Right lobe of liver (tissue), 6 donors: ENCODE measurements around the gene NAALADL2. TPM values are rescaled to one million over a fixed set of nuclear protein-coding genes. Genes with fewer than 3 reads are reported as not detected.

Experiments
- ATAC-seq, 4 donors: fragments of 200-7000 bp; cut with Tn5 transposase; one replicate each; pipeline ENCODE4 v1.9.1; 2020; ENCODE audit warnings: mild to moderate bottlenecking in 4 of 4, moderate library complexity in 4 of 4
- DNase-seq, 3 donors: peaks; one replicate each; pipeline ENCODE4 v3.0.0-alpha.2; 2020
- H3K27ac ChIP-seq, 3 donors: fragments of 200-600 bp; one replicate each; pipeline ENCODE4 v1.8.0; 2022
- H3K27me3 ChIP-seq, 2 donors: fragments of 200-600 bp; one replicate each; pipeline ENCODE4 v1.8.0; 2022
- H3K36me3 ChIP-seq, 4 donors: fragments of 200-600 bp; sonication (generic) in 1 of 4; one replicate each; pipeline versions ENCODE4 v1.5.1 to v1.8.0; 2017 to 2022; ENCODE audit warnings: control low read depth in 1 of 4
- H3K4me1 ChIP-seq, 4 donors: fragments of 200-600 bp; sonication (generic) in 1 of 4; one replicate each; pipeline versions ENCODE4 v1.5.1 to v1.8.0; 2017 to 2022; ENCODE audit warnings: control low read depth in 1 of 4
- H3K4me3 ChIP-seq, 3 donors: fragments of 200-600 bp; one replicate each; pipeline ENCODE4 v1.8.0; 2022
- H3K9me3 ChIP-seq, 4 donors: fragments of 200-600 bp; sonication (generic) in 1 of 4; one replicate each; pipeline versions ENCODE4 v1.5.1 to v1.8.0; 2017 to 2022; ENCODE audit warnings: control low read depth in 1 of 4
- POLR2A ChIP-seq: fragments of 450-650 bp; IDR thresholded peaks from one replicate; pipeline ENCODE4 v1.6.1; 2017; ENCODE audit warnings: antibody characterized with exemption, mild to moderate bottlenecking
- WGBS: methylation state at CpG from one replicate; pipeline ENCODE4 v1.1.6; 2018; ENCODE audit warnings: low coverage, low lambda C conversion rate; ENCODE audit not compliant: insufficient coverage; ENCODE audit errors: missing lambda C conversion rate; 5-methylcytosine and 5-hydroxymethylcytosine counted together
- intact Hi-C, 2 donors: fragments of 100-400 bp; cut with DNase I; formaldehyde crosslinking; loops; one replicate each; pipeline versions ENCODE4 v1.11.2 to v1.14.1; 2022
- total RNA-seq, 6 experiments: library from RNA; depleted of rRNA in 2 of 6; stranded (reverse); fragments of >200 nt in 2 of 6; fragmentation: NEBNext Ultra II Directional in 3 of 6; extraction: Animal tissue kit (Norgen Biotek cat#: 25700) in 3 of 6; gene quantifications; one replicate each; pipeline versions ENCODE4 v1.1.0 to v1.2.4, GENCODE V29; 2016 to 2023
- TF ChIP-seq, protein P1 (sequence below), 4 donors: fragments of 200-600 bp in 3 of 4; fragments of 450-650 bp in 1 of 4; IDR thresholded peaks; one replicate each; pipeline versions ENCODE4 v1.5.1 to v1.8.0; 2016 to 2022; ENCODE audit warnings: antibody characterized with exemption in 4 of 4, mild to moderate bottlenecking in 2 of 4
- donor health status: DM: no; HTN: yes; CAD: no.
- donor health status: DM: no; HTN: no; CAD: no.
- donor health status: DM: no; HTN: no; CAD: no.
- donor health status: DM: no; HTN: yes; CAD: no.
- donor health status: DM: no; HTN: yes; CAD: no.

NAALADL2 gene
- total RNA-seq, 6 experiments from 2014 or later = 0.86 to 4.9 (median 3.2) TPM

DNA sequence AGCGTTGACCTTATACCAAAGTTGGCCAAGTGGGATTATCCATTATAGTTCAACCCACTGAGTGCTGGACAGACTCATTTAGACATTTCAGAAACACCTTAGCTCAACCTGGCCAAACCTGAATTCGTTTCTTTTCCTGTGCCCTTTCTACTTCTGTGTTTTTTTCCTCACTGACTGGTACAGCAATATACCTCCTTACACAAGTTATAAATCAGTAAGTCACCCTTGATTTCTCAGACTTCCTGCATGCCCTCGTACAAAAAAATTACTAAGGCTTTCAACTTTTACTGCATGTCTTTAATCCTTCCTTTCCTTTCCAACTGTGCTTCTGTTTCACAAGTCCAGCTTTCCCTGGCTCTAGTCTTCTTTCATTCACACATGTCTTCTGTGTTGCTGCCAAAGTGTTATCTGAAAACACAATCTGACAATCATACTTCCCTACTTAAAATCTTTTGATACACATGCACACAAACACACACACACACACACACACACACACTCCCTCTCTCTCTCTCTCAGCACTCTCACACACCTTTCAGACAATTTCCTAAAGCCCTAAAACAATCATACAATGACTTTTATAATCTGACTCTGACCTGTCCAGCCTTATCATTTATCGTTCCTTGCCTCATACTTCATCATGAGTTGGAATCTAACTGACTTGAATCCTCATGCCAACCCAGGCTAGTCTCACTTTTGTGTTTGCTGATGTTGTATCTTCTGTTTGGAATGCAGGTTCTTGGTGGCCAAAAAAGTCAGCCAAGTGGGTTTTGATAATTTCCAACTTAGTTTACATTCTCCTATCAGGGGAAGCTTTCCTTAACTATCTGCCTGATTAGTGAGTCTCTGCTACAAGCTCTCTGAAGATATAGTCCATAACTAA lies 436.4 kb downstream of the NAALADL2 start:
- no peaks in the 10 kb centered on the region for H3K27me3 ChIP-seq
- no peaks in the 10 kb centered on the region for H3K36me3 ChIP-seq
- no peaks in the 10 kb centered on the region for H3K9me3 ChIP-seq
- H3K27ac ChIP-seq = no peak overlapping the region
- TF ChIP-seq POLR2A = no peak
- TF ChIP-seq, protein P1, sequence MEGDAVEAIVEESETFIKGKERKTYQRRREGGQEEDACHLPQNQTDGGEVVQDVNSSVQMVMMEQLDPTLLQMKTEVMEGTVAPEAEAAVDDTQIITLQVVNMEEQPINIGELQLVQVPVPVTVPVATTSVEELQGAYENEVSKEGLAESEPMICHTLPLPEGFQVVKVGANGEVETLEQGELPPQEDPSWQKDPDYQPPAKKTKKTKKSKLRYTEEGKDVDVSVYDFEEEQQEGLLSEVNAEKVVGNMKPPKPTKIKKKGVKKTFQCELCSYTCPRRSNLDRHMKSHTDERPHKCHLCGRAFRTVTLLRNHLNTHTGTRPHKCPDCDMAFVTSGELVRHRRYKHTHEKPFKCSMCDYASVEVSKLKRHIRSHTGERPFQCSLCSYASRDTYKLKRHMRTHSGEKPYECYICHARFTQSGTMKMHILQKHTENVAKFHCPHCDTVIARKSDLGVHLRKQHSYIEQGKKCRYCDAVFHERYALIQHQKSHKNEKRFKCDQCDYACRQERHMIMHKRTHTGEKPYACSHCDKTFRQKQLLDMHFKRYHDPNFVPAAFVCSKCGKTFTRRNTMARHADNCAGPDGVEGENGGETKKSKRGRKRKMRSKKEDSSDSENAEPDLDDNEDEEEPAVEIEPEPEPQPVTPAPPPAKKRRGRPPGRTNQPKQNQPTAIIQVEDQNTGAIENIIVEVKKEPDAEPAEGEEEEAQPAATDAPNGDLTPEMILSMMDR (IDR thresholded peaks at IDR 0.05) = no peak
- no peak for ATAC-seq
- 51% methylated on average over 4 of the region's 4 CpGs for WGBS
- H3K4me1 ChIP-seq = no peaks in the 10 kb centered on the region
- no peak overlapping the region for H3K4me3 ChIP-seq
- intact Hi-C loops = no loop called here
- no peak for DNase-seq

DNA sequence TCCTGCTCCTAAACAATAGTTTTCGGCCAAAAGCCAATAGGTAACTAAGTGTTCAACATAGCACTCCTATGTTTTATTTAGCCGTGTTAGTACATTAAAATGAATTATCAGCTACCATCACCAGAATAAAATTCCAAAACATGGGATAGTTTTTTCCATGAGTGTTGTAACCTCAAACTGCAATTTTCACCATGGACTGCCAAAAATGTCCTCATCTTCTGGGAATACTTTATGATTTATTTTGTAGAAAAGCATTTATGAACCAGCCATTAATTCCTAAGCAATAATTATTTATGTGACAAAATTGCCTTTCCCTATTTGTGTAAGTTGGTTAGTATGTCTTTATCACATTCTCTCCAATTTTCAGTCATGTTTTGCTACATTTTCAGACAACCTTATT lies 438.1 kb downstream of the NAALADL2 start:
- no peak overlapping the region for H3K27ac ChIP-seq
- H3K36me3 ChIP-seq = no peaks in the 10 kb centered on the region
- H3K27me3 ChIP-seq = no peaks in the 10 kb centered on the region
- H3K4me1 ChIP-seq = no peaks in the 10 kb centered on the region
- no peaks in the 10 kb centered on the region for H3K9me3 ChIP-seq
- 90% methylated on average over 2 of the region's 2 CpGs for WGBS
- TF ChIP-seq, protein P1 (IDR thresholded peaks at IDR 0.05) = no peak
- intact Hi-C loops = no loop called here
- no peak overlapping the region for H3K4me3 ChIP-seq
- ATAC-seq (no peak), DNase-seq (no peak)

DNA sequence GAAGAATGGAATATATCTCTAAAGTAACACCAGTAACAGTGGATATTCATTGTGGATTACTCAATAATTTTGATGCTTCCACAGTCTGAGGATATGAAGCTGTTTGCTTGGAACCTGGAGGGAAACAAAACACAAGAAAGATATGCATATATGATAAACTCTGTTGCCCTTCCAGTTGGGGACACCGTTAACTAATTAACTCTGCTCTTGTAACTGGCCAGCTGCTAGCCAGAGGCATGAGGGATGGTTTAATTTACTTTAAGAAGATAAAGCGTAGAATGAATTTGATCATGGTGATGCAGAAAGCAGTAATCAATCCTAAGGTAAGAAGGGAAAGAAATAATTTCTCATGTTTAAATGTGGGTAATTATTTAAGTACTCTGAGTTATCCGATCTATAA lies 442.6 kb downstream of the NAALADL2 start:
- TF ChIP-seq, protein P1 (IDR thresholded peaks at IDR 0.05) = no peak
- no peak for TF ChIP-seq POLR2A
- no peaks in the 10 kb centered on the region for H3K36me3 ChIP-seq
- no peak overlapping the region for H3K27ac ChIP-seq
- no peak overlapping the region for H3K4me3 ChIP-seq
- DNase-seq (no peak), ATAC-seq (no peak)
- 85% methylated on average over 3 of the region's 3 CpGs for WGBS
- no peaks in the 10 kb centered on the region for H3K9me3 ChIP-seq
- no peaks in the 10 kb centered on the region for H3K27me3 ChIP-seq
- no peaks in the 10 kb centered on the region for H3K4me1 ChIP-seq
- intact Hi-C loops = no loop called here

DNA sequence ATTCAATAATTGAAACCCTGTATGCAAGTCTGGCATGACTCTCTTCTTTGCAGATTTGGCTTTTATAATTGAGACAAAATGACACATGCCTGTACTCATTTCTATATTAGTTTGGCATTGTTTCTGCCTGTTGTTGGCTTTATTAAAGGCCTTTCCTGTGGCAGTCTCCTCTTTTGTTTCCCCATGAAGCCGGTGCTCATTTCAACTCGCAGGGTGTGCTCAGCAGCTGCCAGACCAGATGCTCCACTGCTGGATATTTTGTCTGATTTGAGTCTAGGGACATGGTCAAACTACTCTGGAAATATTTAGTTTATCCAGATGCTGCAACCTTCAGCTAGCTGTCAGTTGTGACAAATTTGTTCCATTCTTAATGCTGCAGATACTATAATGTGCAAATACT lies 445.3 kb downstream of the NAALADL2 start:
- TF ChIP-seq, protein P1 (IDR thresholded peaks at IDR 0.05) = no peak
- no peak for TF ChIP-seq POLR2A
- H3K9me3 ChIP-seq = no peaks in the 10 kb centered on the region
- H3K4me3 ChIP-seq = no peak overlapping the region
- ATAC-seq (no peak), DNase-seq (no peak)
- H3K4me1 ChIP-seq = peaks cover 0 to 6% (median 0%) of the 10 kb centered on the region in 4 donors
- H3K27ac ChIP-seq = no peak overlapping the region
- 77% methylated on average over 2 of the region's 2 CpGs for WGBS
- no peaks in the 10 kb centered on the region for H3K36me3 ChIP-seq
- H3K27me3 ChIP-seq = no peaks in the 10 kb centered on the region
- intact Hi-C loops = no loop called here
